H1 (cell line): ENCODE data around the gene CYSRT1.

Source experiments
- BRCA1 ChIP-seq: IDR thresholded peaks from 2 replicates; pipeline ENCODE4 v1.6.1; 2012; ENCODE audit warnings: low read depth, low read length, improper control_type of control experiment
- CTCF ChIP-seq, 3 experiments: IDR thresholded peaks; 1 replicate in 2 of 3; 2 replicates in 1 of 3; pipeline versions ENCODE4 v1.5.1 to v1.6.1; 2011; ENCODE audit warnings: low read length in 3 of 3, mild to moderate bottlenecking in 3 of 3, inconsistent platforms in 2 of 3, low read depth in 1 of 3, moderate library complexity in 1 of 3; ENCODE audit not compliant: insufficient read depth in 1 of 3; ENCODE audit errors: control extremely low read depth in 1 of 3
- E2F6 ChIP-seq: IDR thresholded peaks from 2 replicates; pipeline ENCODE4 v1.6.1; 2012; ENCODE audit warnings: inconsistent platforms
- EGR1 ChIP-seq: IDR thresholded peaks from 2 replicates; pipeline ENCODE4 v1.6.1; 2011; ENCODE audit warnings: low read depth, low read length, borderline replicate concordance
- EZH2 ChIP-seq: fragments of 200-600 bp; sonication (generic); IDR thresholded peaks from 2 replicates; pipeline ENCODE4 v1.7.1; 2012; ENCODE audit warnings: low read depth, mild to moderate bottlenecking, moderate library complexity, low read length, inconsistent platforms; ENCODE audit not compliant: severe bottlenecking
- POLR2A ChIP-seq, 2 experiments: IDR thresholded peaks; 1 replicate in 1 of 2; 2 replicates in 1 of 2; pipeline ENCODE4 v1.6.1; 2011; ENCODE audit warnings: low read depth in 2 of 2, low read length in 2 of 2, mild to moderate bottlenecking in 2 of 2; ENCODE audit errors: control extremely low read depth in 1 of 2
- RAD21 ChIP-seq, 2 experiments: IDR thresholded peaks in 1 of 2; conservative IDR thresholded peaks in 1 of 2; 2 replicates each; pipeline ENCODE4 v1.6.1; 2011; ENCODE audit warnings: low read depth in 2 of 2, low read length in 2 of 2, improper control_type of control experiment in 1 of 2, inconsistent platforms in 1 of 2, mild to moderate bottlenecking in 1 of 2, moderate library complexity in 1 of 2
- RXRA ChIP-seq: IDR thresholded peaks from 2 replicates; pipeline ENCODE4 v1.6.1; 2011; ENCODE audit warnings: low read depth, mild to moderate bottlenecking, low read length, moderate library complexity; ENCODE audit not compliant: insufficient read depth
- SRF ChIP-seq: IDR thresholded peaks from 2 replicates; pipeline ENCODE4 v1.6.1; 2011; ENCODE audit warnings: mild to moderate bottlenecking, low read depth, low read length, moderate library complexity
- TAF1 ChIP-seq: IDR thresholded peaks from 2 replicates; pipeline ENCODE4 v1.6.1; 2011; ENCODE audit warnings: mild to moderate bottlenecking, low read depth, low read length
- TEAD4 ChIP-seq: IDR thresholded peaks from 2 replicates; pipeline ENCODE4 v1.6.1; 2012; ENCODE audit warnings: low read depth, low read length, inconsistent platforms, mixed read lengths
- TF ChIP-seq, protein P1 (sequence below): IDR thresholded peaks from 2 replicates; pipeline ENCODE4 v1.6.1; 2011; ENCODE audit warnings: low read depth, mild to moderate bottlenecking, low read length; ENCODE audit not compliant: insufficient read depth

DNA sequence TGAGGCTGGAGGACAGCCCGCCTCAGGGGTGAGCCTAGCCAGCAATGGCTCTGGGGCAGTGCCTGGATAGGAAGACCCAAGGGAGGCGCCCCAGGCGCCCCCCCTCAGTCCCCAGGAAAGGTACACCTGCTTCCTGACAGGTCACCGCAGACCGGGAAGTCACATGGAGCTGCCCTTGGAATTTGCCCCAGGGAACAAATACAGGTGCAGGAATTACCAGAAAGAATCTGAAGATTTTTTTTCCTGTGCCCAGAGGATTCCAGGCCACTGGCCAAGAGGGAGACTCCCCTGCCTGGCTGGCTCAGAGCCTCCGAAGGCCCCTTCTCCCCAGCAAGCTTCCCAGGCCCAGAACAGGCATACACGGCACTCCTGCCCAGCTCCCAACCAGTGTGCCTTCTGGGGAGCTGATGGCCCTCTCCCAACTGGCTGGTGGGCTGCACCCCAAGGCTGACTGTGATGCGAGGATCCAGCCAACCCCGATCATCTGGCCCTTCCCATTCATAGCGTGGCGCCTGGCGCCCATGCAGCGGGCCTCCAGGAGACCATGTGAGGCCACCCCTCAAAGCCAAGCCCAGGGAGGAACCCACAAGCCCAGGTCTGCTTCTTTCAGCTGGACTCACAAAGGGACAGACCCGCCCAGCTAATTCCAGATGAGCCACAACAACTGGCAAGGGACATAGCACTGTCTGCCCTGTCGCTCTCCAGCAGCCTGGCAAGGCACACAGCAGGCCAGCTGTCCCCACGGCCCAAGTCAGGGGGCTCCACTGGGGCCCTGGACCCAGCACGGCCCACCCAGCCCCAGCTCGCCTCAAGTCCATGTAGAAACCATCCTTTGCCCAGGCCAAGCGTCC is 26.7 kb upstream of the CYSRT1 start:
- no peak for TF ChIP-seq CTCF (IDR thresholded peaks at IDR 0.05; ENCODE audit: control extremely low read depth in 1 of 3, insufficient read depth in 1 of 3, low read depth in 1 of 3, low read length in 3 of 3)
- no peak for TF ChIP-seq SRF
- TF ChIP-seq EZH2 = no peak
- no peak for TF ChIP-seq BRCA1
- no peak for TF ChIP-seq EGR1
- TF ChIP-seq TAF1 = no peak
- TF ChIP-seq E2F6 = no peak
- TF ChIP-seq RAD21 (IDR thresholded peaks at IDR 0.05 in 1 of 2, conservative IDR thresholded peaks at IDR 0.05 in 1 of 2; ENCODE audit: low read depth in 2 of 2, low read length in 2 of 2) = no peak
- TF ChIP-seq POLR2A (IDR thresholded peaks at IDR 0.05; ENCODE audit: control extremely low read depth in 1 of 2, low read depth in 2 of 2, low read length in 2 of 2) = no peak
- TF ChIP-seq RXRA = no peak
- no peak for TF ChIP-seq TEAD4
- TF ChIP-seq, protein P1, sequence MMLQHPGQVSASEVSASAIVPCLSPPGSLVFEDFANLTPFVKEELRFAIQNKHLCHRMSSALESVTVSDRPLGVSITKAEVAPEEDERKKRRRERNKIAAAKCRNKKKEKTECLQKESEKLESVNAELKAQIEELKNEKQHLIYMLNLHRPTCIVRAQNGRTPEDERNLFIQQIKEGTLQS = no peak
